WTC11 (cell line): Measurements from ENCODE around the gene KDM4C. TPM values are rescaled to one million over a fixed set of nuclear protein-coding genes. Genes with fewer than 3 reads are reported as not detected.

Experiments
- ATAC-seq: fragments of 200-7000 bp; cut with Tn5 transposase; 2 replicates; pipeline ENCODE4 v1.10.0; 2021; ENCODE audit warnings: mild to moderate bottlenecking, moderate library complexity
- CTCF ChIA-PET: fragments of 300-600 bp; sonication (Branson Sonifier 250); formaldehyde crosslinking; loops from one replicate; lab custom pipeline; 2021; ENCODE audit warnings: antibody characterized with exemption; lab: Charles Lee
- POLR2A ChIA-PET: fragments of 350-600 bp; sonication (Branson Sonifier 250); formaldehyde crosslinking; loops from one replicate; lab custom pipeline; 2021; ENCODE audit warnings: antibody characterized with exemption; lab: Charles Lee
- DNase-seq: peaks from one replicate; pipeline ENCODE4 v3.0.0; 2021; ENCODE audit warnings: low spot score
- H3K27ac Mint-ChIP-seq: 2 replicates; pipeline ENCODE4 v1.8.0; 2021; ENCODE audit warnings: mixed read lengths
- H3K27me3 Mint-ChIP-seq: 2 replicates; pipeline ENCODE4 v1.8.0; 2021; ENCODE audit warnings: low read depth, mild to moderate bottlenecking, moderate library complexity, mixed read lengths
- H3K36me3 Mint-ChIP-seq: 2 replicates; pipeline ENCODE4 v1.8.0; 2021; ENCODE audit warnings: mixed read lengths
- H3K4me1 Mint-ChIP-seq: 2 replicates; pipeline ENCODE4 v1.8.0; 2022; ENCODE audit warnings: mixed read lengths
- H3K4me3 Mint-ChIP-seq: 2 replicates; pipeline ENCODE4 v1.8.0; 2021; ENCODE audit warnings: mild to moderate bottlenecking, moderate library complexity, mixed read lengths
- H3K9me3 Mint-ChIP-seq: 2 replicates; pipeline ENCODE4 v1.8.0; 2021; ENCODE audit warnings: mixed read lengths
- ARID4B ChIP-seq: sonication (generic); formaldehyde crosslinking; IDR thresholded peaks from 2 replicates; pipeline ENCODE4 v1.8.0; 2023; ENCODE audit warnings: missing genetic modification reagents, mild to moderate bottlenecking, borderline replicate concordance
- ATF3 ChIP-seq: sonication (generic); formaldehyde crosslinking; conservative IDR thresholded peaks from 2 replicates; pipeline ENCODE4 v1.8.1; 2022; ENCODE audit warnings: mild to moderate bottlenecking, missing genetic modification reagents
- ATF6 ChIP-seq: sonication (generic); formaldehyde crosslinking; IDR thresholded peaks from 2 replicates; pipeline ENCODE4 v1.8.1; 2023; ENCODE audit warnings: mild to moderate bottlenecking, missing genetic modification reagents
- IRF1 ChIP-seq: sonication (generic); formaldehyde crosslinking; IDR thresholded peaks from 2 replicates; pipeline ENCODE4 v1.8.0; 2023; ENCODE audit warnings: missing genetic modification reagents
- MYBL2 ChIP-seq: sonication (generic); formaldehyde crosslinking; IDR thresholded peaks from 2 replicates; pipeline ENCODE4 v1.8.1; 2023; ENCODE audit warnings: mild to moderate bottlenecking, moderate library complexity, missing genetic modification reagents
- TEAD1 ChIP-seq: sonication (generic); formaldehyde crosslinking; IDR thresholded peaks from 2 replicates; pipeline ENCODE4 v1.8.0; 2022; ENCODE audit warnings: mild to moderate bottlenecking, missing genetic modification reagents
- TEAD4 ChIP-seq: sonication (generic); formaldehyde crosslinking; IDR thresholded peaks from 2 replicates; pipeline ENCODE4 v1.8.0; 2022; ENCODE audit warnings: mild to moderate bottlenecking, missing genetic modification reagents
- ZNF121 ChIP-seq: sonication (generic); formaldehyde crosslinking; IDR thresholded peaks from 2 replicates; pipeline ENCODE4 v1.8.0; 2023; ENCODE audit warnings: missing genetic modification reagents
- ZNF232 ChIP-seq: sonication (generic); formaldehyde crosslinking; IDR thresholded peaks from 2 replicates; pipeline ENCODE4 v1.8.0; 2022; ENCODE audit warnings: mild to moderate bottlenecking, missing genetic modification reagents
- ZNF263 ChIP-seq: sonication (generic); formaldehyde crosslinking; IDR thresholded peaks from 2 replicates; pipeline ENCODE4 v1.8.1; 2022; ENCODE audit warnings: low read depth, mild to moderate bottlenecking, moderate library complexity, missing genetic modification reagents
- total RNA-seq: library from RNA; stranded (reverse); gene quantifications from 3 replicates; pipeline ENCODE4 v1.2.3, GENCODE V29; 2021
- TF ChIP-seq, protein P1 (sequence below): sonication (generic); formaldehyde crosslinking; IDR thresholded peaks from 2 replicates; pipeline ENCODE4 v1.8.1; 2023; ENCODE audit warnings: mild to moderate bottlenecking, missing genetic modification reagents, moderate library complexity
- TF ChIP-seq, protein P2 (sequence below): sonication (generic); formaldehyde crosslinking; IDR thresholded peaks from 2 replicates; pipeline ENCODE4 v1.8.0; 2022; ENCODE audit warnings: mild to moderate bottlenecking, missing genetic modification reagents
- TF ChIP-seq, protein P3 (sequence below): sonication (generic); formaldehyde crosslinking; IDR thresholded peaks from 2 replicates; pipeline ENCODE4 v1.8.1; 2022; ENCODE audit warnings: mild to moderate bottlenecking, missing genetic modification reagents, moderate library complexity, borderline replicate concordance
- TF ChIP-seq, protein P4 (sequence below): fragments of 250-450 bp; sonication (Bioruptor Pico); IDR thresholded peaks from 2 replicates; pipeline ENCODE4 v1.9.0; 2021; ENCODE audit warnings: mild to moderate bottlenecking

The KDM4C gene
- total RNA-seq, 1 experiment from 2014 or later, result 29.2 TPM

DNA sequence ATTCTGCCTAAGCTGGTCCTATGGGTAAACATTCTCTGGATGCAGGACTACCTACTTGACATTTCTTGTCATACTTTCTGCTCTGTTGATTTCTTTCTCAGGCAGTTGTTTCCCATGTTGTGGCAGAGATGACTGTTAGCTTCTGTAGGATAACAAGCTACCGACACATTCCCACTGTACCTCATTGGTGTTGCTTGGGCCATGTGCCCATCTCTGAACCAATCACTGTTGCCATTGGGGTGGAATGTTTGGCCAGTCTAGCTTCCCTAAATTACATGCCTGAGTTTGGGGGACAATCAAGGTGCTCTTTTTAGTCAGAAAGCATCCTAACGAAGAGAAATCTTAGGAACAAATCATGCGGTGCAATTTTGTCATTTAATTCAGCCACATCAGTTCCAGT lies 212.0 kb downstream of the KDM4C start:
- DNase-seq, result no peak
- peaks cover 5% of the 10 kb centered on the region; the same call in 1 of the 2 replicates for H3K4me1 Mint-ChIP-seq
- POLR2A ChIA-PET, result no interaction called here
- TF ChIP-seq IRF1 (CRISPR knock-in tag), result no peak
- TF ChIP-seq, protein P1, sequence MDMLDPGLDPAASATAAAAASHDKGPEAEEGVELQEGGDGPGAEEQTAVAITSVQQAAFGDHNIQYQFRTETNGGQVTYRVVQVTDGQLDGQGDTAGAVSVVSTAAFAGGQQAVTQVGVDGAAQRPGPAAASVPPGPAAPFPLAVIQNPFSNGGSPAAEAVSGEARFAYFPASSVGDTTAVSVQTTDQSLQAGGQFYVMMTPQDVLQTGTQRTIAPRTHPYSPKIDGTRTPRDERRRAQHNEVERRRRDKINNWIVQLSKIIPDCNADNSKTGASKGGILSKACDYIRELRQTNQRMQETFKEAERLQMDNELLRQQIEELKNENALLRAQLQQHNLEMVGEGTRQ (CRISPR knock-in tag), result peak; percentile 68
- TF ChIP-seq, protein P2, sequence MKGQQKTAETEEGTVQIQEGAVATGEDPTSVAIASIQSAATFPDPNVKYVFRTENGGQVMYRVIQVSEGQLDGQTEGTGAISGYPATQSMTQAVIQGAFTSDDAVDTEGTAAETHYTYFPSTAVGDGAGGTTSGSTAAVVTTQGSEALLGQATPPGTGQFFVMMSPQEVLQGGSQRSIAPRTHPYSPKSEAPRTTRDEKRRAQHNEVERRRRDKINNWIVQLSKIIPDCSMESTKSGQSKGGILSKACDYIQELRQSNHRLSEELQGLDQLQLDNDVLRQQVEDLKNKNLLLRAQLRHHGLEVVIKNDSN, result peak; percentile 61
- TF ChIP-seq, all 79 proteins: peak for 2
- Mint-ChIP-seq H3K9me3 (no peaks in the 10 kb centered on the region), H3K36me3 (no peaks in the 10 kb centered on the region), H3K27ac (peak overlapping the region; percentile 9; the same call in 1 of the 2 replicates), H3K4me3 (no peak overlapping the region), H3K27me3 (no peaks in the 10 kb centered on the region)
- ATAC-seq, result peak; percentile 81
- CTCF ChIA-PET, result no interaction called here

DNA sequence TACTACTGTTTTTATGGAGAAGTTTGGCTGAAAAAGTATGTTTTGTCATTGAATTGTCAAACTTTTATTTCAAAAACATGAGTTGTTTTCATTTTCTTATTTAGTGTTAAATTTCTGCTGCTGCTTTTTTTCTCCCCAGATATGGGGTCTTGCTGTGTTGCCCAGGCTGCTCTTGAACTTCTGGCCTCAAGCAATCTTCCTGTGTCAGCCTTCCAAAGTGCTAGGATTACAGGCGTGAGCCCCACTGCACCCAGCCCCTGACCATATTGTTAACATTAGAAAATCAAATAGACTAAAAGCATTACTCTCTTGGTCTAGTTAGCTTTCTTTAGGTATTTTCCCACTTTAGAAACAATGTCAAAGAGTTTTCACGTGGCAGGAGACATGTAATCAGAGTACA lies 215.3 kb downstream of the KDM4C start:
- no peak overlapping the region for H3K4me3 Mint-ChIP-seq
- no peaks in the 10 kb centered on the region for H3K27me3 Mint-ChIP-seq
- DNase-seq, result no peak
- no peak for ATAC-seq
- H3K36me3 Mint-ChIP-seq, result no peaks in the 10 kb centered on the region
- ChIA-PET CTCF (no interaction called here), POLR2A (no interaction called here)
- TF ChIP-seq, protein P3, sequence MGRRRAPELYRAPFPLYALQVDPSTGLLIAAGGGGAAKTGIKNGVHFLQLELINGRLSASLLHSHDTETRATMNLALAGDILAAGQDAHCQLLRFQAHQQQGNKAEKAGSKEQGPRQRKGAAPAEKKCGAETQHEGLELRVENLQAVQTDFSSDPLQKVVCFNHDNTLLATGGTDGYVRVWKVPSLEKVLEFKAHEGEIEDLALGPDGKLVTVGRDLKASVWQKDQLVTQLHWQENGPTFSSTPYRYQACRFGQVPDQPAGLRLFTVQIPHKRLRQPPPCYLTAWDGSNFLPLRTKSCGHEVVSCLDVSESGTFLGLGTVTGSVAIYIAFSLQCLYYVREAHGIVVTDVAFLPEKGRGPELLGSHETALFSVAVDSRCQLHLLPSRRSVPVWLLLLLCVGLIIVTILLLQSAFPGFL (CRISPR knock-in tag), result no peak
- TF ChIP-seq ARID4B (CRISPR knock-in tag) (no peak), ZNF263 (CRISPR knock-in tag) (no peak), ZNF121 (CRISPR knock-in tag) (peak; percentile 46; the same call in 1 of the 2 replicates), ZNF232 (CRISPR knock-in tag) (no peak)
- TF ChIP-seq, protein P4, sequence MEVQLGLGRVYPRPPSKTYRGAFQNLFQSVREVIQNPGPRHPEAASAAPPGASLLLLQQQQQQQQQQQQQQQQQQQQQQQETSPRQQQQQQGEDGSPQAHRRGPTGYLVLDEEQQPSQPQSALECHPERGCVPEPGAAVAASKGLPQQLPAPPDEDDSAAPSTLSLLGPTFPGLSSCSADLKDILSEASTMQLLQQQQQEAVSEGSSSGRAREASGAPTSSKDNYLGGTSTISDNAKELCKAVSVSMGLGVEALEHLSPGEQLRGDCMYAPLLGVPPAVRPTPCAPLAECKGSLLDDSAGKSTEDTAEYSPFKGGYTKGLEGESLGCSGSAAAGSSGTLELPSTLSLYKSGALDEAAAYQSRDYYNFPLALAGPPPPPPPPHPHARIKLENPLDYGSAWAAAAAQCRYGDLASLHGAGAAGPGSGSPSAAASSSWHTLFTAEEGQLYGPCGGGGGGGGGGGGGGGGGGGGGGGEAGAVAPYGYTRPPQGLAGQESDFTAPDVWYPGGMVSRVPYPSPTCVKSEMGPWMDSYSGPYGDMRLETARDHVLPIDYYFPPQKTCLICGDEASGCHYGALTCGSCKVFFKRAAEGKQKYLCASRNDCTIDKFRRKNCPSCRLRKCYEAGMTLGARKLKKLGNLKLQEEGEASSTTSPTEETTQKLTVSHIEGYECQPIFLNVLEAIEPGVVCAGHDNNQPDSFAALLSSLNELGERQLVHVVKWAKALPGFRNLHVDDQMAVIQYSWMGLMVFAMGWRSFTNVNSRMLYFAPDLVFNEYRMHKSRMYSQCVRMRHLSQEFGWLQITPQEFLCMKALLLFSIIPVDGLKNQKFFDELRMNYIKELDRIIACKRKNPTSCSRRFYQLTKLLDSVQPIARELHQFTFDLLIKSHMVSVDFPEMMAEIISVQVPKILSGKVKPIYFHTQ (CRISPR knock-in tag), result no peak
- peaks cover 7% of the 10 kb centered on the region for H3K4me1 Mint-ChIP-seq
- no peak overlapping the region for H3K27ac Mint-ChIP-seq
- H3K9me3 Mint-ChIP-seq, result no peaks in the 10 kb centered on the region

DNA sequence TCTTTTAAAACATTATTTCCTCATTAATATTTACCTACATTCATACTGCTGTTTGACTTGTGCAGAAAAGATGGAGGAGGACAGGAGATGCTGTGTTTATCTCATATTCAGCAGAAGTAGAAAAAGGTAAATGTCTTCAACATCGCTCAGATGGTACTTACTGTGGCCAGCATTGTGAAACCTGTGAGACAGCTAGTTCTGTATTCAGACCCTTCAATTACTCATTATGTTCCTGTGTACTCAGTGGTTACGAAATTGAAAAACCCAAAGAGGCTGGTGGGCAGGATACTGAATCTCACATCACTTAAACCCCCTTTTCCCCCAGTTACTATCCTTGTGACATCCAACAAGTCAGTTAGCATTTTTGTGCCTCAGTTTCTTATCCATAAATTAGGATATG lies 216.0 kb downstream of the KDM4C start:
- TF ChIP-seq ATF3 (CRISPR knock-in tag) (no peak), MYBL2 (CRISPR knock-in tag) (no peak), TEAD4 (CRISPR knock-in tag) (no peak), TEAD1 (no peak), ATF6 (CRISPR knock-in tag) (no peak)
- TF ChIP-seq, protein P2, result no peak
- TF ChIP-seq, all 79 proteins: peak for 0
- H3K4me3 Mint-ChIP-seq, result no peak overlapping the region
- DNase-seq, result no peak
- ChIA-PET CTCF (no interaction called here), POLR2A (no interaction called here)
- no peaks in the 10 kb centered on the region for H3K27me3 Mint-ChIP-seq
- H3K36me3 Mint-ChIP-seq, result no peaks in the 10 kb centered on the region
- H3K4me1 Mint-ChIP-seq, result peaks cover 7% of the 10 kb centered on the region
- no peaks in the 10 kb centered on the region for H3K9me3 Mint-ChIP-seq
- no peak for ATAC-seq
- H3K27ac Mint-ChIP-seq, result no peak overlapping the region; the same call in 1 of the 2 replicates
